GM21528 (cell line): ENCODE measurements around the gene NUP43.
A peak's percentile ranks its signal among the peaks of the same experiment; 100 is the strongest.
"Not testable (repeated sequence)": the region's sequence is repeated elsewhere in the genome, so short reads cannot be mapped to it uniquely, and the experiment has no call there.

ENCODE experiments used
- ATAC-seq: cut with Tn5 transposase; IDR thresholded peaks from one replicate; pipeline ENCODE4 v1.9.1; 2021; ENCODE audit warnings: mild to moderate bottlenecking, moderate library complexity; ENCODE audit not compliant: unreplicated experiment, low FRiP score

NUP43 gene

GRCh38 chr6:149746147-149746946 lies at the start of gene NUP43:
NUP43 (minus strand) TSS chr6:149746529; CDS start chr6:149746495, 34 bp downstream.
- ATAC-seq: peak; percentile 55

GRCh38 chr6:149783551-149783950 lies 37.2 kb upstream of the NUP43 start:
- no peak for ATAC-seq

- ATAC-seq: no peak
Observed at GRCh38 chr6:149782337-149782736, 36.0 kb upstream of the NUP43 start.

- ATAC-seq: no peak
Observed at GRCh38 chr6:149781715-149782114, 35.4 kb upstream of the NUP43 start.

- no peak for ATAC-seq
Observed at GRCh38 chr6:149779644-149779963, 33.3 kb upstream of the NUP43 start.

- no peak for ATAC-seq
Observed at GRCh38 chr6:149777624-149778023, 31.3 kb upstream of the NUP43 start.

- ATAC-seq: no peak
Observed at GRCh38 chr6:149771925-149772324, 25.6 kb upstream of the NUP43 start.

- ATAC-seq: no peak
Observed at GRCh38 chr6:149771185-149771584, 24.9 kb upstream of the NUP43 start.

GRCh38 chr6:149769676-149770075 lies 23.3 kb upstream of the NUP43 start:
- ATAC-seq: no peak

- ATAC-seq: no peak
Observed at GRCh38 chr6:149766156-149766769, 19.9 kb upstream of the NUP43 start.

GRCh38 chr6:149763866-149764265 lies 17.5 kb upstream of the NUP43 start:
- no peak for ATAC-seq

- ATAC-seq: peak; percentile 93
Observed at GRCh38 chr6:149761438-149761837, 15.1 kb upstream of the NUP43 start.

- ATAC-seq: no peak
Observed at GRCh38 chr6:149756261-149756636, 9.9 kb upstream of the NUP43 start.

GRCh38 chr6:149755300-149756260 lies 9.3 kb upstream of the NUP43 start:
- ATAC-seq: peak; percentile 71

GRCh38 chr6:149754548-149754947 lies 8.2 kb upstream of the NUP43 start:
- no peak for ATAC-seq

- ATAC-seq: not testable (repeated sequence)
Observed at GRCh38 chr6:149753374-149753637, 7.0 kb upstream of the NUP43 start.

- no peak for ATAC-seq
Observed at GRCh38 chr6:149752600-149753373, 6.5 kb upstream of the NUP43 start.

GRCh38 chr6:149751920-149752319 lies 5.6 kb upstream of the NUP43 start:
- ATAC-seq: not testable (repeated sequence)

GRCh38 chr6:149751239-149751638 lies 4.9 kb upstream of the NUP43 start:
- no peak for ATAC-seq

GRCh38 chr6:149750136-149750609 lies 3.8 kb upstream of the NUP43 start:
- ATAC-seq: peak; percentile 45
